NCI-H2227 treated with DMSO at 0.1 percent for 48 hours (cell line): ENCODE results near the gene PTEN.
"Not testable (repeated sequence)": the region's sequence is repeated elsewhere in the genome, so short reads cannot be mapped to it uniquely, and the experiment has no call there.

Source experiments
- DNase-seq: peaks from one replicate; lab custom pipeline; 2025; lab: John Stamatoyannopoulos, UW

Gene PTEN

DNA sequence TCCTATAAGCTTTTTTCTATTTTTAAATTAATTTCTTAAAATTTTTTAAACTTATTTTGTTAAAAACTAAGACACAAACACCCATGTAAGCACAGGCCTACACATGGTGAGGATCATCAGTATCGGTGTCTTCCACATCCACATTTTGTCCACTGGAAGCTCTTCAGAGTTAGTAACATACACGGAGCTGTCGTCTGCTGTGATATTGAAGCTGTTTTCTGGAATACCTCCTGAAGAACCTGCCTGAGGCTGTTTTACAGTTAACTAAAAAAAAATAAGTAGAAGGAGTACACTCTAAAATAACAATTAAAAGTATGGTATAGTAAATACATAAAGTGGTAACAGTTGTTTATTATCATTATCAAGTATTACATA is 17.8 kb upstream of the PTEN start:
- DNase-seq: no peak

DNA sequence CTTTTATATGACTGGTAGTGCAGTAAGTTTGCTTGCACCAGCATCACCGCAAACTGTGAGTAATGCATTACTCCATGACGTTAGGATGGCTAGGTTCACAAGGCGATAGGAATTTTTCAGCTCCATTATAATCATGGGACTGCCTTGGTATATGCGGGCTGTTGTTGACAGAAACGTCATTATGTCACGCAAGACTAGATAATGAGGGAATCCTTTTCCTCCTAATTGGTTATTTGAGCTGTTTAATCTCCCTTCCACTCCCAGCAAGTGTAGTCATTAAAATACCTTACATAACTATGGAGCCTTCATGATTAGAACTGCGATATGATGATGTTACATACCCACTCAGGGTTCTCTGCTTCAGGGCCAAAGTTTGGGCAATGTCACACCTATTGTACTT is 17.4 kb upstream of the PTEN start:
- DNase-seq: no peak

- DNase-seq: not testable (repeated sequence)
These were observed 16.7 kb upstream of the PTEN start for GRCh38 chr10:87846711-87847110.

DNA sequence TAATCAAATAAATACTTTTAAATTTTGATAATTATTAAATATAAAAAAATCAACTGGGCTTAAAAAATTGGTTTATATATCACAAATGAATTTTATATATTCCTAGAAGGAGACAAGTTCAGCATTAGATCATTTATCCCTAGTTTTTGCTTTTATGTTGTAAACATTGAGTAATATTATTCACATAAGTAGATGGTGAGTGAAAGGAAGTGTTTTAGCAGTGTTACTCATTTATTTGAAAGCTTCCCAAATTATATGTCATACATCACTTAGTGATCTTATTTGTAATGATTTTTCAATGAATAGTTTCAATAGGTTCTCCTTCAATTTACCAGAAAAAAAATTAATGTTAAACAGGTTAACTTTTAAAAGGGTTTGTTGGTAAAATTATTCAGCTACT is 15.9 kb upstream of the PTEN start:
- DNase-seq: no peak

DNA sequence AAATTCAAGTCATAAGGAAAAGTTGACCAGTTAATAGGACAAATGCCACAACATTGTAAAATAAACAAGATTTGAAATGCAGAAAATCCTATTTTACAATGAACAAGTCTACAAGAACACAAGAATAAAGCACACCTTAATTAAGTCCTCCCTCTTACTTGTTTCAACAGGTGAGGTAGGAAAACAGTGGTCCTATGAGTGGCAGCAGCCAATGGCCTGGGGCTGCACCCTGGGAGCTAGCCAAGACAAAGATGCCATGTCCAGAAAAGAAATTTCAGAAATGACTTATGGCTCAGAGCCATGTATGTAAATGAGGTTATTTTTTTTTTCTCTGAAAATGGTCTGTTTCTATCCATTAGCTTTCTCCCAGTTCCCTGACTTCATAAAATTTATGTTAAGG is 14.4 kb upstream of the PTEN start:
- DNase-seq: no peak

DNA sequence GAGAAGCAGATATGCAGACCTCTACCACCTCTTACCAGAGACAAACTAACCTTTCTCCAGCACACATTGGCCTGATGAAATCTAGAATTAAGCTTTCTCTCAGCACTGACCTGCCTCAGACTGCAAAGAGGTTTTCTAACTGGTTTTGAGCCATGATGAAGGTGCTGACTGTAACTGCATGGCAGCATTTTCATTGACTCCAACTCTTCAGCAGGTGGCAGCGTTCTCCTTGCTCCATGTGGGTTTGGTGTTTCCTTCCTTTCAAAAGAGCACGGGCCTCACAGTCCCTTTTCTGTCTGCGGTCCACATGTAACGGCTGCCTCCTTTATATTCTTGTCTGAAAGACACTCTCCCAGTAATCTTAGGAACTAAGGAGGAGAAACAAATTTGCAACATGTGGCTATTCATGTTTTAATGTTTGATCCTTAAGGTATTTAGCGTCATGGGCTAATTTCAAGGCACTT is 12.7 kb upstream of the PTEN start:
- DNase-seq: peak; percentile 26

- no peak for DNase-seq
These were observed 11.3 kb upstream of the PTEN start for GRCh38 chr10:87852089-87852488.

DNA sequence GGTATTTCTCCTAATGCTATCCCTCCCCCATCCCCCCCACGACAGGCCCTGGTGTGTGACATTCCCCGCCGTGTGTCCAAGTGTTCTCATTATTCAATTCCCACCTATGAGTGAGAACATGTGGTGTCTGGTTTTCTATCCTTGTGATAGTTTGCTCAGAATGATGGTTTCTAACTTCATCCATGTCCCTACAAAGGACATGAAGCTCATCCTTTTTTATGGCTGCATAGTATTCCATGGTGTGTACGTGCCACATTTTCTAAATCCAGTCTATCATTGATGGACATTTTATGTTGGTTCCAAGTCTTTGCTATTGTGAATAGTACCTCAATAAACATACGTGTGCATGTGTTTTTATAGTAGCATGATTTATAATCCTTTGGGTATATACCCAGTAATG is 8.2 kb upstream of the PTEN start:
- not testable (repeated sequence) for DNase-seq

DNA sequence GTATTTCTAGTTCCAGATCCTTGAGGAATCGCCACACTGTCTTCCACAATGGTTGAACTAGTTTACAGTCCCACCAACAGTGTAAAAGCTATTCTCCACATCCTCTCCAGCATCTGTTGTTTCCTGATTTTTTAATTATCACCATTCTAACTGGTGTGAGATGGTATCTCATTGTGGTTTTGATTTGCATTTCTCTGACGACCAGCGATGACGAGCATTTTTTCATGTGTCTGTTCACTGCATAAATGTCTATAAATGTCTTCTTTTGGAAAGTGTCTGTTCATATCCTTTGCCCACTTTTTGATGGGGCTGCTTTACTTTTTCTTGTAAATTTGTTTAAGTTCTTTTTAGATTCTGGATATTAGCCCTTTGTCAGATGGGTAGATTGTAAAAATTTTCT is 7.8 kb upstream of the PTEN start:
- not testable (repeated sequence) for DNase-seq

DNA sequence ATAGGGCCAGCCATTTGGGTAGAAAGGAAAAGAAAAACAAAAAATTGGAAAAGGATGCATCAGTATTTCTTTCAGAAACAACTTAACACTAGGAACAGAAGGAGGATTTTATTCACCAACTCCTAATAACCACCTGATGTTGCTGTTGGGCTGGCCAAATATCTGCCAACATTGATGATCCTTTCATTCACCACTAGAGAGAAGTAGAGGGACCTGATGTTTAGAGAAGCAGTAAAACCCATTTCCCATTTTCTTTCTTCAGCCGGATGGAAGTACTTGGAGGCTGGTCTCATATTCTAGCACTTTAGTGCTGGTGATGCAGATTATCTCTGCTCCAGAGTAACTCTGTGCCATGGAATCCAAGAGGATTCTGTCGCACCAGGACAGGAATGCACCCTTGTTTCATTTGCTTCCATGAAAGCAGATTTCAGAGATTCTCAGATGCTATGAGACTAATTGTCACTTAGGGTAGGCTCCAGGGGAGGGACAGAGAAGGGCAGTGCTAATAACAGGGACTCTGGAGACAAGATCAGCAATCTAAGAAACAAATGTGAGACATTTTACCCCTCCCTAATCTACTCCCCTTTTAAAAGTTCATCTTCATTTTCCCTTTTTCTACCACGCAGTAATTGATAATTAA is 3.1 kb upstream of the PTEN start:
- peak; percentile 39 for DNase-seq

- no peak for DNase-seq
These were observed 2.5 kb upstream of the PTEN start for GRCh38 chr10:87860816-87861403.

DNA sequence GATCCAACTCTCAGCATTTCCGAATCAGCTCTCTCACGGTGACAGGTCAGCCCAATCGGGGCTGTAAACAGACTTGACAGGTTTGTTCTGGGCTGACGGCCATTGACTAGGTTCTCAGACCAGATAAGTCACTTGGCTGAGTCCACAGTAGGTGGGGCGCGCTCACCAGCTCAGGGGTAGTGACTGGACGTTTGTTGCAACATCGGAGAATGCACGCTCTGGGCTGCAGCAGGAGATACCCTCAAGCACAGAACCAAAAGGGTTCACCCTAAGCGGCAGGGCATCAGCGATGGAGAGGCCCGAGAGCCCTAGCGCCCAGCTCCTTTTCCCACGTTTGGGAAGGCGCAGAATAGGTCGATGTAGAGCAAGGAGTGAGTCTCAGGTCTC is 1.9 kb upstream of the PTEN start:
- no peak for DNase-seq

- peak; percentile 76 for DNase-seq
These were observed 1.3 kb upstream of the PTEN start for GRCh38 chr10:87861953-87862678.

DNA sequence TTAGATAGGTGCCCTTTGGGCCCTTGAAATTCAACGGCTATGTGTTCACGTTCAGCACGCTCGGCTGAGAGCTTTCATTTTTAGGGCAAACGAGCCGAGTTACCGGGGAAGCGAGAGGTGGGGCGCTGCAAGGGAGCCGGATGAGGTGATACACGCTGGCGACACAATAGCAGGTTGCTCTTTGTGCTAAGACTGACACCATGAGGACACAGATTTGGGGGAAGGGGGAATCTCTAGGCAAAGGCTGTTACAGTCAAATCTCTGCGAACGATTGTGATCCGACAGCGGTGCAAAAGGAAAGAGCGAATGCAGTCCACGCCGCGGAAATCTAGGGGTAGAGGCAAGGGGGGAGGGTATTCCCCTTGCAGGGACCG is 759 bp upstream of the PTEN start:
- DNase-seq: no peak

- DNase-seq: not testable (repeated sequence)
These were observed 598 bp downstream of the PTEN start for GRCh38 chr10:87863951-87864495.

GRCh38 chr10:87864496-87865059 is 1.2 kb downstream of the PTEN start:
- DNase-seq: no peak

GRCh38 chr10:87865241-87865881 is 1.9 kb downstream of the PTEN start:
- no peak for DNase-seq

- no peak for DNase-seq
These were observed 3.1 kb downstream of the PTEN start for GRCh38 chr10:87866412-87866974.

- DNase-seq: no peak
These were observed 4.0 kb downstream of the PTEN start for GRCh38 chr10:87867453-87867852.

GRCh38 chr10:87868277-87868676 is 4.9 kb downstream of the PTEN start:
- no peak for DNase-seq

DNA sequence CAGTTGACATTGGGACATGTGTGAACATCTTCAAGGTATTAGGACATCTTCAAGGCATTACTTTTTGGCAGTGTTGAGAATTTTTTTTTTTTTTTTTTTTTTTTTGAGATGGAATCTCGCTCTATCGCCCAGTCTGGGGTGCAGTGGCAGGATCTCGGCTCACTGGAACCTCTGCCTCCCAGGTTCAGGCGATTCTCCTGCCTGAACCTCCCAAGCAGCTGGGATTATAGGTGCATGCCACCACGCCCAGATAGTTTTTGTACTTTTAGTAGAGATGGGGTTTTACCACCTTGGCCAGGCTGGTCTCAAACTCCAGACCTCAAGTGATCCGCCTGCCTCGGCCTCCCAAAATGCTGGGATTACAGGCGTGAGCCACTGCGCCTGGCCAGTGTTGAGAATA is 5.7 kb downstream of the PTEN start:
- not testable (repeated sequence) for DNase-seq
